ENCODE measurements around the gene LCN15. TPM values are rescaled to one million over a fixed set of nuclear protein-coding genes. Genes with fewer than 3 reads are reported as not detected.

Gene LCN15
- total and polyA plus RNA-seq, 10 of the 15 experiments (the other 5 are each of a cell fraction or from before 2014, with no cell fraction given), result 0.37 to 0.50 TPM; not detected in 8

- TF ChIP-seq NKRF (conservative IDR thresholded peaks at IDR 0.05) (peak; percentile 94), SUZ12 (IDR thresholded peaks at IDR 0.05; ENCODE audit: unreplicated experiment) (no peak), RBBP5 (conservative IDR thresholded peaks at IDR 0.05) (no peak), PML (IDR thresholded peaks at IDR 0.05; ENCODE audit: low read length) (peak; percentile 99), POU2F2 (IDR thresholded peaks at IDR 0.05; ENCODE audit: borderline replicate concordance, low read depth, low read length) (peak; percentile 100), IKZF1 (conservative IDR thresholded peaks at IDR 0.05) (peak; percentile 95), IKZF2 (IDR thresholded peaks at IDR 0.05) (peak in 1 of 2 experiments; percentile 28; a peak in 1 of 4 replicates), SMAD5 (IDR thresholded peaks at IDR 0.05; ENCODE audit: low read depth) (peak; percentile 98), PAX5 (IDR thresholded peaks at IDR 0.05; ENCODE audit: borderline replicate concordance, low read depth, low read length) (peak; percentile 94), MYB (IDR thresholded peaks at IDR 0.05; ENCODE audit: borderline replicate concordance, low read depth, low read length) (0 out of 2 replicates have a peak, but pooled peaks have one; percentile 63), CBX3 (IDR thresholded peaks at IDR 0.05; ENCODE audit: borderline replicate concordance, low read depth) (no peak), NR2C2 (IDR thresholded peaks at IDR 0.05; ENCODE audit: borderline replicate concordance, control insufficient read depth, insufficient read length, low read depth) (no peak), ZNF384 (IDR thresholded peaks at IDR 0.05; ENCODE audit: borderline replicate concordance, low read depth, low read length) (0 out of 2 replicates have a peak, but pooled peaks have one; percentile 23), MAX (IDR thresholded peaks at IDR 0.05; ENCODE audit: low read depth, low read length) (peak; percentile 96), ZBED1 (IDR thresholded peaks at IDR 0.05; ENCODE audit: borderline replicate concordance) (no peak), RB1 (IDR thresholded peaks at IDR 0.05; ENCODE audit: borderline replicate concordance) (peak; percentile 86; the same call in 1 of the 2 replicates), HSF1 (IDR thresholded peaks at IDR 0.05; ENCODE audit: low read depth, low read length) (no peak), SIX5 (IDR thresholded peaks at IDR 0.05; ENCODE audit: low read depth, low read length, severe bottlenecking) (peak; percentile 49), HDAC2 (IDR thresholded peaks at IDR 0.05) (no peak)
- TF ChIP-seq, protein P1, sequence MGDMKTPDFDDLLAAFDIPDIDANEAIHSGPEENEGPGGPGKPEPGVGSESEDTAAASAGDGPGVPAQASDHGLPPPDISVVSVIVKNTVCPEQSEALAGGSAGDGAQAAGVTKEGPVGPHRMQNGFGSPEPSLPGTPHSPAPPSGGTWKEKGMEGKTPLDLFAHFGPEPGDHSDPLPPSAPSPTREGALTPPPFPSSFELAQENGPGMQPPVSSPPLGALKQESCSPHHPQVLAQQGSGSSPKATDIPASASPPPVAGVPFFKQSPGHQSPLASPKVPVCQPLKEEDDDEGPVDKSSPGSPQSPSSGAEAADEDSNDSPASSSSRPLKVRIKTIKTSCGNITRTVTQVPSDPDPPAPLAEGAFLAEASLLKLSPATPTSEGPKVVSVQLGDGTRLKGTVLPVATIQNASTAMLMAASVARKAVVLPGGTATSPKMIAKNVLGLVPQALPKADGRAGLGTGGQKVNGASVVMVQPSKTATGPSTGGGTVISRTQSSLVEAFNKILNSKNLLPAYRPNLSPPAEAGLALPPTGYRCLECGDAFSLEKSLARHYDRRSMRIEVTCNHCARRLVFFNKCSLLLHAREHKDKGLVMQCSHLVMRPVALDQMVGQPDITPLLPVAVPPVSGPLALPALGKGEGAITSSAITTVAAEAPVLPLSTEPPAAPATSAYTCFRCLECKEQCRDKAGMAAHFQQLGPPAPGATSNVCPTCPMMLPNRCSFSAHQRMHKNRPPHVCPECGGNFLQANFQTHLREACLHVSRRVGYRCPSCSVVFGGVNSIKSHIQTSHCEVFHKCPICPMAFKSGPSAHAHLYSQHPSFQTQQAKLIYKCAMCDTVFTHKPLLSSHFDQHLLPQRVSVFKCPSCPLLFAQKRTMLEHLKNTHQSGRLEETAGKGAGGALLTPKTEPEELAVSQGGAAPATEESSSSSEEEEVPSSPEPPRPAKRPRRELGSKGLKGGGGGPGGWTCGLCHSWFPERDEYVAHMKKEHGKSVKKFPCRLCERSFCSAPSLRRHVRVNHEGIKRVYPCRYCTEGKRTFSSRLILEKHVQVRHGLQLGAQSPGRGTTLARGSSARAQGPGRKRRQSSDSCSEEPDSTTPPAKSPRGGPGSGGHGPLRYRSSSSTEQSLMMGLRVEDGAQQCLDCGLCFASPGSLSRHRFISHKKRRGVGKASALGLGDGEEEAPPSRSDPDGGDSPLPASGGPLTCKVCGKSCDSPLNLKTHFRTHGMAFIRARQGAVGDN (IDR thresholded peaks at IDR 0.05), result peak; percentile 94
- TF ChIP-seq, protein P2, sequence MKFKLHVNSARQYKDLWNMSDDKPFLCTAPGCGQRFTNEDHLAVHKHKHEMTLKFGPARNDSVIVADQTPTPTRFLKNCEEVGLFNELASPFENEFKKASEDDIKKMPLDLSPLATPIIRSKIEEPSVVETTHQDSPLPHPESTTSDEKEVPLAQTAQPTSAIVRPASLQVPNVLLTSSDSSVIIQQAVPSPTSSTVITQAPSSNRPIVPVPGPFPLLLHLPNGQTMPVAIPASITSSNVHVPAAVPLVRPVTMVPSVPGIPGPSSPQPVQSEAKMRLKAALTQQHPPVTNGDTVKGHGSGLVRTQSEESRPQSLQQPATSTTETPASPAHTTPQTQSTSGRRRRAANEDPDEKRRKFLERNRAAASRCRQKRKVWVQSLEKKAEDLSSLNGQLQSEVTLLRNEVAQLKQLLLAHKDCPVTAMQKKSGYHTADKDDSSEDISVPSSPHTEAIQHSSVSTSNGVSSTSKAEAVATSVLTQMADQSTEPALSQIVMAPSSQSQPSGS (IDR thresholded peaks at IDR 0.05; ENCODE audit: low read length), result no peak
- TF ChIP-seq, protein P3, sequence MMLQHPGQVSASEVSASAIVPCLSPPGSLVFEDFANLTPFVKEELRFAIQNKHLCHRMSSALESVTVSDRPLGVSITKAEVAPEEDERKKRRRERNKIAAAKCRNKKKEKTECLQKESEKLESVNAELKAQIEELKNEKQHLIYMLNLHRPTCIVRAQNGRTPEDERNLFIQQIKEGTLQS (IDR thresholded peaks at IDR 0.05; ENCODE audit: borderline replicate concordance, extremely low read depth, low read depth, low read length), result peak; percentile 55; the same call in 1 of the 2 replicates
These were observed 36.2 kb downstream of the LCN15 start (continued) for GRCh38 chr9:136728080-136728547.
